ENCODE results near the gene RNF5. TPM values are rescaled to one million over a fixed set of nuclear protein-coding genes. Genes with fewer than 3 reads are reported as not detected.

The RNF5 gene
- total RNA-seq, 1 experiment from 2014 or later = 67.6 TPM

GRCh38 chr6:32175711-32176475 lies 2.3 kb upstream of the RNF5 start, which contains the start of gene AGPAT1:
Gene AGPAT1 (minus strand): TSS chr6:32176084. CDS start chr6:32171496, 4,588 bp downstream.
- no peaks in the 10 kb centered on the region for H3K27me3 ChIP-seq (replicated peaks)
- H3K4me1 ChIP-seq (replicated peaks) = peaks cover 26% of the 10 kb centered on the region
- H3K36me3 ChIP-seq = peaks cover 15% of the 10 kb centered on the region
- H3K4me3 ChIP-seq = peak within 1 kb of the TSS; percentile 48
- H3K9me3 ChIP-seq (replicated peaks) = no peaks in the 10 kb centered on the region
- DNase-seq (ENCODE audit: low read depth in 1 of 2, low spot score in 2 of 2) = peak; percentile 88 to 98
- H3K27ac ChIP-seq = peak within 1 kb of the TSS; percentile 84

GRCh38 chr6:32176476-32177182 lies 1.6 kb upstream of the RNF5 start:
- peaks cover 26% of the 10 kb centered on the region for H3K4me1 ChIP-seq (replicated peaks)
- peak overlapping the region; percentile 84 for H3K27ac ChIP-seq
- no peaks in the 10 kb centered on the region for H3K9me3 ChIP-seq (replicated peaks)

GRCh38 chr6:32177183-32177787 lies 920 bp upstream of the RNF5 start:
- Histone ChIP-seq H3K4me3 (peak overlapping the region; percentile 48), H3K27ac (peak overlapping the region; percentile 84), H3K27me3 (replicated peaks) (no peaks in the 10 kb centered on the region), H3K4me1 (replicated peaks) (peaks cover 26% of the 10 kb centered on the region), H3K9me3 (replicated peaks) (no peaks in the 10 kb centered on the region), H3K36me3 (peaks cover 21% of the 10 kb centered on the region)
- DNase-seq (ENCODE audit: low read depth in 1 of 2, low spot score in 2 of 2) = peak in 1 of 2 experiments; percentile 51

More at GRCh38 chr6:32176476-32177182, 1.6 kb upstream of the RNF5 start:
- Histone ChIP-seq H3K4me3 (peak overlapping the region; percentile 48), H3K27me3 (replicated peaks) (no peaks in the 10 kb centered on the region), H3K36me3 (peaks cover 17% of the 10 kb centered on the region)
- DNase-seq (ENCODE audit: low read depth in 1 of 2, low spot score in 2 of 2) = no peak

- Histone ChIP-seq H3K27ac (peak overlapping the region; percentile 84), H3K4me1 (replicated peaks) (peaks cover 26% of the 10 kb centered on the region)
These were observed 589 bp downstream of the RNF5 start for GRCh38 chr6:32178547-32179440.

GRCh38 chr6:32179766-32180405 lies 1.7 kb downstream of the RNF5 start:
- no peak overlapping the region for H3K27ac ChIP-seq
- peaks cover 35% of the 10 kb centered on the region for H3K36me3 ChIP-seq
- DNase-seq (ENCODE audit: low read depth in 1 of 2, low spot score in 2 of 2) = no peak
- H3K4me1 ChIP-seq (replicated peaks) = peaks cover 23% of the 10 kb centered on the region
- H3K27me3 ChIP-seq (replicated peaks) = no peaks in the 10 kb centered on the region
- H3K4me3 ChIP-seq = no peak overlapping the region
- no peaks in the 10 kb centered on the region for H3K9me3 ChIP-seq (replicated peaks)

More at GRCh38 chr6:32178547-32179440, 589 bp downstream of the RNF5 start:
- no peaks in the 10 kb centered on the region for H3K9me3 ChIP-seq (replicated peaks)
- H3K36me3 ChIP-seq = peaks cover 29% of the 10 kb centered on the region
- H3K27me3 ChIP-seq (replicated peaks) = no peaks in the 10 kb centered on the region
- peak in 1 of 2 experiments; percentile 34 for DNase-seq (ENCODE audit: low read depth in 1 of 2, low spot score in 2 of 2)
- peak overlapping the region; percentile 48 for H3K4me3 ChIP-seq

- H3K36me3 ChIP-seq = peaks cover 36% of the 10 kb centered on the region
- no peak overlapping the region for H3K27ac ChIP-seq
- no peak for DNase-seq (ENCODE audit: low read depth in 1 of 2, low spot score in 2 of 2)
- H3K4me3 ChIP-seq = no peak overlapping the region
- no peaks in the 10 kb centered on the region for H3K9me3 ChIP-seq (replicated peaks)
- H3K4me1 ChIP-seq (replicated peaks) = peaks cover 17% of the 10 kb centered on the region
- H3K27me3 ChIP-seq (replicated peaks) = no peaks in the 10 kb centered on the region
These were observed 3.0 kb downstream of the RNF5 start for GRCh38 chr6:32181148-32181702.

GRCh38 chr6:32181915-32182529 lies 3.8 kb downstream of the RNF5 start:
- Histone ChIP-seq H3K4me1 (replicated peaks) (peaks cover 9% of the 10 kb centered on the region), H3K9me3 (replicated peaks) (no peaks in the 10 kb centered on the region), H3K4me3 (no peak overlapping the region), H3K36me3 (peaks cover 44% of the 10 kb centered on the region), H3K27me3 (replicated peaks) (no peaks in the 10 kb centered on the region), H3K27ac (no peak overlapping the region)
- no peak for DNase-seq (ENCODE audit: low read depth in 1 of 2, low spot score in 2 of 2)

GRCh38 chr6:32182555-32182981 lies 4.4 kb downstream of the RNF5 start:
- peaks cover 50% of the 10 kb centered on the region for H3K36me3 ChIP-seq
- no peaks in the 10 kb centered on the region for H3K27me3 ChIP-seq (replicated peaks)
- no peak overlapping the region for H3K27ac ChIP-seq
- no peak overlapping the region for H3K4me3 ChIP-seq
- no peak for DNase-seq (ENCODE audit: low read depth in 1 of 2, low spot score in 2 of 2)
- H3K9me3 ChIP-seq (replicated peaks) = no peaks in the 10 kb centered on the region
- H3K4me1 ChIP-seq (replicated peaks) = peaks cover 5% of the 10 kb centered on the region

- Histone ChIP-seq H3K9me3 (replicated peaks) (no peaks in the 10 kb centered on the region), H3K36me3 (peaks cover 55% of the 10 kb centered on the region), H3K4me1 (replicated peaks) (peaks cover 8% of the 10 kb centered on the region), H3K4me3 (no peak overlapping the region), H3K27ac (no peak overlapping the region), H3K27me3 (replicated peaks) (no peaks in the 10 kb centered on the region)
- no peak for DNase-seq (ENCODE audit: low read depth in 1 of 2, low spot score in 2 of 2)
These were observed 4.8 kb downstream of the RNF5 start for GRCh38 chr6:32183030-32183429.

GRCh38 chr6:32183483-32184083 lies 5.4 kb downstream of the RNF5 start:
- Histone ChIP-seq H3K27ac (no peak overlapping the region), H3K27me3 (replicated peaks) (no peaks in the 10 kb centered on the region), H3K4me1 (replicated peaks) (peaks cover 14% of the 10 kb centered on the region), H3K9me3 (replicated peaks) (no peaks in the 10 kb centered on the region), H3K36me3 (peaks cover 60% of the 10 kb centered on the region), H3K4me3 (no peak overlapping the region)
- DNase-seq (ENCODE audit: low read depth in 1 of 2, low spot score in 2 of 2) = no peak

GRCh38 chr6:32184084-32184640 lies 6.0 kb downstream of the RNF5 start, which contains the start of gene AGER:
Gene AGER (minus strand): TSS chr6:32184253. CDS start chr6:32184222, 31 bp downstream.
- no peak for DNase-seq (ENCODE audit: low read depth in 1 of 2, low spot score in 2 of 2)
- Histone ChIP-seq H3K4me1 (replicated peaks) (peaks cover 15% of the 10 kb centered on the region), H3K27ac (no peak within 1 kb of the TSS), H3K9me3 (replicated peaks) (no peaks in the 10 kb centered on the region), H3K36me3 (peaks cover 63% of the 10 kb centered on the region), H3K4me3 (no peak within 1 kb of the TSS), H3K27me3 (replicated peaks) (no peaks in the 10 kb centered on the region)

All from SJSA1 (cell line).